GM18867 (cell line): ENCODE results near the gene BLOC1S4.

Experiments used
- ATAC-seq: cut with Tn5 transposase; IDR thresholded peaks from one replicate; pipeline ENCODE4 v1.9.1; 2021; ENCODE audit warnings: mild to moderate bottlenecking, moderate library complexity; ENCODE audit not compliant: unreplicated experiment

Gene BLOC1S4

GRCh38 chr4:6760865-6761264, 44.9 kb downstream of the BLOC1S4 start:
- no peak for ATAC-seq

GRCh38 chr4:6761649-6762615, 46.0 kb downstream of the BLOC1S4 start:
- ATAC-seq = no peak

- ATAC-seq = no peak
These were observed 47.4 kb downstream of the BLOC1S4 start for GRCh38 chr4:6763330-6763851.

GRCh38 chr4:6764976-6765620, 49.1 kb downstream of the BLOC1S4 start:
- no peak for ATAC-seq

- no peak for ATAC-seq
These were observed 49.7 kb downstream of the BLOC1S4 start for GRCh38 chr4:6765703-6766102.
